ENCODE results near the gene INHBA.

Gene INHBA

GRCh38 chr7:41702635-41703371 lies at the start of gene INHBA:
Gene INHBA, minus strand, starts transcription at chr7:41703090. Its CDS starts 2,716 bp downstream, at chr7:41700374.
- no peak for DNase-seq (ENCODE audit: low read depth)

GRCh38 chr7:41752615-41753014 lies 49.7 kb upstream of the INHBA start:
- DNase-seq (ENCODE audit: low read depth): no peak

GRCh38 chr7:41750661-41751540 lies 48.0 kb upstream of the INHBA start:
- DNase-seq (ENCODE audit: low read depth): no peak

GRCh38 chr7:41747961-41748360 lies 45.1 kb upstream of the INHBA start:
- DNase-seq (ENCODE audit: low read depth): no peak

GRCh38 chr7:41745451-41745850 lies 42.6 kb upstream of the INHBA start:
- no peak for DNase-seq (ENCODE audit: low read depth)

GRCh38 chr7:41744161-41744560 lies 41.3 kb upstream of the INHBA start:
- DNase-seq (ENCODE audit: low read depth): no peak

- DNase-seq (ENCODE audit: low read depth): no peak
These were observed 39.6 kb upstream of the INHBA start for GRCh38 chr7:41742401-41743020.

GRCh38 chr7:41738806-41739205 lies 35.9 kb upstream of the INHBA start:
- DNase-seq (ENCODE audit: low read depth): no peak

GRCh38 chr7:41738336-41738735 lies 35.4 kb upstream of the INHBA start:
- no peak for DNase-seq (ENCODE audit: low read depth)

- DNase-seq (ENCODE audit: low read depth): no peak
These were observed 32.3 kb upstream of the INHBA start for GRCh38 chr7:41735206-41735605.

- DNase-seq (ENCODE audit: low read depth): no peak
These were observed 30.0 kb upstream of the INHBA start for GRCh38 chr7:41732843-41733306.

- no peak for DNase-seq (ENCODE audit: low read depth)
These were observed 29.5 kb upstream of the INHBA start for GRCh38 chr7:41732436-41732785.

GRCh38 chr7:41731493-41732435 lies 28.9 kb upstream of the INHBA start:
- DNase-seq (ENCODE audit: low read depth): no peak

GRCh38 chr7:41730668-41731067 lies 27.8 kb upstream of the INHBA start:
- DNase-seq (ENCODE audit: low read depth): no peak

- no peak for DNase-seq (ENCODE audit: low read depth)
These were observed 27.3 kb upstream of the INHBA start for GRCh38 chr7:41730161-41730560.

- DNase-seq (ENCODE audit: low read depth): no peak
These were observed 26.2 kb upstream of the INHBA start for GRCh38 chr7:41729059-41729458.

GRCh38 chr7:41725013-41725412 lies 22.1 kb upstream of the INHBA start:
- DNase-seq (ENCODE audit: low read depth): no peak

GRCh38 chr7:41720886-41721285 lies 18.0 kb upstream of the INHBA start:
- no peak for DNase-seq (ENCODE audit: low read depth)

GRCh38 chr7:41720046-41720445 lies 17.2 kb upstream of the INHBA start:
- no peak for DNase-seq (ENCODE audit: low read depth)

GRCh38 chr7:41716691-41717090 lies 13.8 kb upstream of the INHBA start:
- no peak for DNase-seq (ENCODE audit: low read depth)

GRCh38 chr7:41715000-41715399 lies 12.1 kb upstream of the INHBA start:
- no peak for DNase-seq (ENCODE audit: low read depth)
